IMR-90 (cell line): ENCODE results near the gene E4F1. TPM values are rescaled to one million over a fixed set of nuclear protein-coding genes. Genes with fewer than 3 reads are reported as not detected.

Experiments used
- ATAC-seq: fragments of 200-7000 bp; cut with Tn5 transposase; 2 replicates; pipeline ENCODE4 v1.9.1; 2020; ENCODE audit warnings: low read depth, mild to moderate bottlenecking, moderate library complexity
- BruUV-seq: library from RNA; stranded (reverse); fragments of 400-500 nt; replicated peaks from 2 replicates; lab custom pipeline; 2021; lab: Mats Ljungman, UMichigan
- CTCF ChIA-PET: fragments of 300-600 bp; formaldehyde crosslinking; extraction: SDS; loops from one replicate; lab custom pipeline; 2021; ENCODE audit warnings: antibody characterized with exemption; lab: Yijun Ruan, JAX
- POLR2A ChIA-PET: fragments of 300-600 bp; sonication (Branson Sonifier 250); formaldehyde crosslinking; loops from one replicate; lab custom pipeline; 2022; ENCODE audit warnings: antibody characterized with exemption; ENCODE audit not compliant: unreplicated experiment; lab: Charles Lee
- DNase-seq: peaks from one replicate; pipeline ENCODE4 v3.0.0; 2013
- H2AFZ ChIP-seq: replicated peaks from 2 replicates; pipeline ENCODE3; 2013; ENCODE audit warnings: low read length, mild to moderate bottlenecking; ENCODE audit not compliant: poor library complexity
- H2AK5ac ChIP-seq: 2 replicates; pipeline ENCODE4 v1.6.1; 2013; ENCODE audit warnings: low read depth, low read length, inconsistent platforms
- H2AK9ac ChIP-seq: replicated peaks from 2 replicates; pipeline ENCODE3; 2013; ENCODE audit warnings: mild to moderate bottlenecking, low read depth, low read length, moderate library complexity; ENCODE audit not compliant: poor library complexity
- H2BK120ac ChIP-seq: 2 replicates; pipeline ENCODE4 v1.6.1; 2013; ENCODE audit warnings: low read depth, low read length, inconsistent platforms
- H2BK15ac ChIP-seq: 3 replicates; pipeline ENCODE4 v1.6.1; 2013; ENCODE audit warnings: low read depth, low read length, inconsistent platforms
- H2BK20ac ChIP-seq: 2 replicates; pipeline ENCODE4 v1.6.1; 2013; ENCODE audit warnings: low read depth, mild to moderate bottlenecking, inconsistent platforms, low read length, moderate library complexity
- H2BK5ac ChIP-seq: 2 replicates; pipeline ENCODE4 v1.6.1; 2013; ENCODE audit warnings: mild to moderate bottlenecking, low read depth, low read length, inconsistent platforms; ENCODE audit not compliant: poor library complexity, severe bottlenecking
- H3K14ac ChIP-seq: replicated peaks from 2 replicates; pipeline ENCODE4 v1.6.1; 2013; ENCODE audit warnings: low read depth, low read length, inconsistent platforms
- H3K18ac ChIP-seq: 2 replicates; pipeline ENCODE4 v1.6.1; 2013; ENCODE audit warnings: low read depth, low read length, control low read depth
- H3K23ac ChIP-seq: 2 replicates; pipeline ENCODE4 v1.6.1; 2013; ENCODE audit warnings: low read depth, low read length, inconsistent platforms
- H3K27ac ChIP-seq: 2 replicates; pipeline ENCODE4 v1.5.1; 2013; ENCODE audit warnings: mild to moderate bottlenecking, control low read depth, low read length; ENCODE audit not compliant: insufficient read depth
- H3K27me3 ChIP-seq: 2 replicates; pipeline ENCODE4 v1.6.1; 2013; ENCODE audit warnings: low read length; ENCODE audit not compliant: control insufficient read depth, insufficient read depth
- H3K36me3 ChIP-seq: 2 replicates; pipeline ENCODE4 v1.6.1; 2013; ENCODE audit warnings: low read length, mixed read lengths; ENCODE audit not compliant: control insufficient read depth, insufficient read depth
- H3K4ac ChIP-seq: 2 replicates; pipeline ENCODE4 v1.6.1; 2013; ENCODE audit warnings: low read depth, low read length, inconsistent platforms
- H3K4me1 ChIP-seq: 2 replicates; pipeline ENCODE4 v1.6.1; 2013; ENCODE audit warnings: low read length, mixed read lengths; ENCODE audit not compliant: control insufficient read depth, insufficient read depth
- H3K4me2 ChIP-seq: 2 replicates; pipeline ENCODE4 v1.6.1; 2013; ENCODE audit warnings: low read depth, mild to moderate bottlenecking, control low read depth, low read length, moderate library complexity
- H3K4me3 ChIP-seq: 2 replicates; pipeline ENCODE4 v1.5.1; 2013; ENCODE audit warnings: low read depth, mild to moderate bottlenecking, control low read depth, low read length, moderate library complexity; ENCODE audit not compliant: insufficient read depth
- H3K56ac ChIP-seq: 2 replicates; pipeline ENCODE4 v1.6.1; 2013; ENCODE audit warnings: low read length, inconsistent platforms; ENCODE audit not compliant: insufficient read depth; ENCODE audit errors: extremely low read depth
- H3K79me1 ChIP-seq, 2 experiments: 2 replicates each; pipeline ENCODE4 v1.6.1; 2013; ENCODE audit warnings: low read length in 2 of 2, inconsistent platforms in 1 of 2, low read depth in 1 of 2
- H3K9ac ChIP-seq: 2 replicates; pipeline ENCODE4 v1.6.1; 2013; ENCODE audit warnings: low read depth, low read length, control low read depth
- H3K9me1 ChIP-seq: 2 replicates; pipeline ENCODE4 v1.6.1; 2013; ENCODE audit warnings: low read length, inconsistent platforms; ENCODE audit not compliant: insufficient read depth
- H3K9me3 ChIP-seq: 2 replicates; pipeline ENCODE4 v1.6.1; 2013; ENCODE audit warnings: low read length; ENCODE audit not compliant: control insufficient read depth, insufficient read depth
- H4K20me1 ChIP-seq: 2 replicates; pipeline ENCODE4 v1.6.1; 2013; ENCODE audit warnings: low read length, inconsistent platforms; ENCODE audit not compliant: insufficient read depth
- H4K5ac ChIP-seq: 2 replicates; pipeline ENCODE4 v1.6.1; 2013; ENCODE audit warnings: mild to moderate bottlenecking, low read depth, low read length, control low read depth
- H4K8ac ChIP-seq, 2 experiments: 2 replicates each; pipeline ENCODE4 v1.6.1; 2013; ENCODE audit warnings: low read depth in 2 of 2, low read length in 2 of 2, control low read depth in 1 of 2, inconsistent platforms in 1 of 2
- H4K91ac ChIP-seq: 2 replicates; pipeline ENCODE4 v1.6.1; 2013; ENCODE audit warnings: low read depth, low read length, inconsistent platforms; ENCODE audit not compliant: insufficient read depth
- CEBPB ChIP-seq: IDR thresholded peaks from 2 replicates; pipeline ENCODE4 v1.6.1; 2012; ENCODE audit warnings: low read depth, low read length, improper control_type of control experiment
- CHD1 ChIP-seq: IDR thresholded peaks from 2 replicates; pipeline ENCODE4 v1.6.1; 2012; ENCODE audit warnings: low read depth, low read length, improper control_type of control experiment
- CTCF ChIP-seq: conservative IDR thresholded peaks from 2 replicates; pipeline ENCODE4 v1.5.1; 2012; ENCODE audit warnings: mild to moderate bottlenecking, low read depth, low read length, improper control_type of control experiment
- ELK1 ChIP-seq: fragments of 150-350 bp; IDR thresholded peaks from 2 replicates; pipeline ENCODE4 v1.6.1; 2016; ENCODE audit warnings: low read depth, mild to moderate bottlenecking, low read length, moderate library complexity, borderline replicate concordance
- FOS ChIP-seq: fragments of 150-350 bp; IDR thresholded peaks from 2 replicates; pipeline ENCODE4 v1.6.1; 2016; ENCODE audit warnings: low read depth, low read length
- MAFK ChIP-seq: IDR thresholded peaks from 2 replicates; pipeline ENCODE4 v1.6.1; 2012; ENCODE audit warnings: low read depth, low read length, improper control_type of control experiment
- MAZ ChIP-seq: IDR thresholded peaks from 2 replicates; pipeline ENCODE4 v1.6.1; 2012; ENCODE audit warnings: low read depth, mild to moderate bottlenecking, low read length, improper control_type of control experiment, moderate library complexity, borderline replicate concordance
- NFE2L2 ChIP-seq: fragments of 150-350 bp; IDR thresholded peaks from 2 replicates; pipeline ENCODE4 v1.6.1; 2016; ENCODE audit warnings: low read depth, mild to moderate bottlenecking, low read length
- POLR2A ChIP-seq: IDR thresholded peaks from 2 replicates; pipeline ENCODE4 v1.6.1; 2012; ENCODE audit warnings: mild to moderate bottlenecking, low read depth, low read length
- RAD21 ChIP-seq: IDR thresholded peaks from 2 replicates; pipeline ENCODE4 v1.6.1; 2012; ENCODE audit warnings: low read length, improper control_type of control experiment
- RCOR1 ChIP-seq: IDR thresholded peaks from 2 replicates; pipeline ENCODE4 v1.6.1; 2012; ENCODE audit warnings: mild to moderate bottlenecking, low read length, improper control_type of control experiment; ENCODE audit not compliant: insufficient replicate concordance
- RFX5 ChIP-seq: IDR thresholded peaks from 2 replicates; pipeline ENCODE4 v1.8.0; 2012; ENCODE audit warnings: low read depth, mild to moderate bottlenecking, low read length, moderate library complexity
- SMC3 ChIP-seq: fragments of 150-350 bp; IDR thresholded peaks from 2 replicates; pipeline ENCODE4 v1.6.1; 2016; ENCODE audit warnings: low read depth, mild to moderate bottlenecking, antibody characterized with exemption, low read length, moderate library complexity
- USF2 ChIP-seq: fragments of 150-350 bp; IDR thresholded peaks from 2 replicates; pipeline ENCODE4 v1.6.1; 2017; ENCODE audit warnings: mild to moderate bottlenecking, antibody characterized with exemption, low read length, low read depth
- WGBS, 2 experiments: methylation state at CpG; one replicate each; pipeline versions ENCODE4 v1.1.5 to v1.1.7; 2013; ENCODE audit warnings: missing lambda C conversion rate in 2 of 2; ENCODE audit not compliant: insufficient read length in 1 of 2; ENCODE audit errors: extremely low coverage in 2 of 2; 5-methylcytosine and 5-hydroxymethylcytosine counted together
- dilution Hi-C: fragments of 300-500 bp; cut with HindIII; formaldehyde crosslinking; loops from one replicate; pipeline ENCODE4 v1.14.3; 2018; ENCODE audit warnings: low sequenced_read_pairs; ENCODE audit not compliant: unreplicated experiment
- in situ Hi-C: fragments of 300-500 bp; cut with MboI; formaldehyde crosslinking; loops from 3 replicates; pipeline ENCODE4 v1.14.3; 2019; ENCODE audit warnings: low sequenced_read_pairs, inconsistent platforms, mixed read lengths
- intact Hi-C: fragments of 100-400 bp; cut with micrococcal nuclease; formaldehyde crosslinking; loops from 2 replicates; pipeline ENCODE4 v1.10.0; 2022
- polyA plus RNA-seq, 3 experiments: library from polyadenylated mRNA; depleted of rRNA; stranded (reverse); fragments of >200 nt; gene quantifications; 2 replicates each; pipeline ENCODE4 v1.2.3, GENCODE V29; 2012; ENCODE audit warnings: low replicate concordance in 1 of 3
- total RNA-seq: library from RNA; depleted of rRNA; stranded (reverse); fragments of >200 nt; gene quantifications from 2 replicates; pipeline ENCODE4 v1.2.3, GENCODE V29; 2012

Gene E4F1
- total and polyA plus RNA-seq, 2 of the 4 experiments (the other 2 are of a cell fraction): 13.1 to 33.0 TPM

DNA sequence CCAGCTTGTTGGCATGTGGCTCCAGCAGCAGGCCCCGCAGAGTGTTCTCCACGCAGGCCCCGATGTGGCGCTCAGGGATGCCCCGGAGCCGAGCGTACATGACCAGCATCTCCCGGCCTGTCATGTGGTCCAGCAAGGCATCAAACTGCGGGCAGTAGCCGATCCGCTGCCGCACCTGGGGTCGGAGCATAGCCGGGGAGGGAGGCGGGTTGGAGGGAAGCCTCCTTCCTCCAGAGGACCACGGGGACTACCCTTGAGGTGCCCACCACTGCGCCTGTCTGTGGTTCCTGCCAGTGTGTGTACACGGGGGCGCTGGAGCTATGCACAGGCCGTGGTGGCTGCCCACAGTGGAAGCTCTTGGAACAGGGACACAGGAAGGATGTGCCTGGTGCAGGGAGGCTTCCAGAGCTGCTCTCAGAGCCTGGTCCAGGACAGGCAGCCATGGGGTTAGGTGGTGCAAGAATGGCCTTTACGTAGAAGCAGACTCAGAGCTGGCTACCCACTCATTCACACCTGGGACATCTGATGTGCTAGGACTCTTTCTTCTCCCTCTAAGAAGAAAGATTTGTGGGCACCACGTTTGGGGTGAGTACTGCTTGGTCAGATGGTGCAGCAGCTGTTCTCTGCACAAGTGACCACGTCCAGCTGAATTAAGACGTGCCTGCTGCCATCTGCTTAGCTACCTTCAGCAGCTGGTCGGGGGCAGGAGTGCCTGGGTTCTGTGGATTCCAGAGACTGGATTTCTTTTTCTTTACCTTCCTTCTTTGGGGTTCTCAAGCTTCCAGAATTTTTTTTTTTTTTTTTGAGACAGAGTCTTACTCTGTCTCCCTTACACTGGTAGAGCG lies 55.8 kb downstream of the E4F1 start:
- no peaks in the 10 kb centered on the region for H3K4me1 ChIP-seq
- no peak for ATAC-seq
- H3K9ac ChIP-seq: no peak overlapping the region
- H3K56ac ChIP-seq: no peak overlapping the region
- no peaks in the 10 kb centered on the region; the same call in 1 of the 2 replicates for H3K9me1 ChIP-seq
- no peak overlapping the region for H2BK15ac ChIP-seq
- no peak overlapping the region for H4K5ac ChIP-seq
- 85% methylated on average over 15 of the region's 26 CpGs; no CpG with 5 or more reads in 1 of the 2 experiments for WGBS, 2 experiments
- DNase-seq: no peak
- no peak overlapping the region for H2BK20ac ChIP-seq
- H4K20me1 ChIP-seq: no peaks in the 10 kb centered on the region
- no TSS peak for BruUV-seq
- POLR2A ChIA-PET: interaction anchor here (0.5 kb wide), 1 partner anchor 158 kb away, joined by 4 read pairs; no protein-coding TSS in a partner anchor
- H3K4ac ChIP-seq: no peak overlapping the region
- H3K18ac ChIP-seq: no peak overlapping the region
- in situ Hi-C loops (loop anchor here (10.0 kb wide), 1 partner anchor 146 kb away; the partner anchor contains the start of gene CCNF), intact Hi-C loops (no loop called here), dilution Hi-C loops (no loop called here)
- H3K23ac ChIP-seq: no peak overlapping the region
- H3K27ac ChIP-seq: no peak overlapping the region
- H3K4me2 ChIP-seq: no peak overlapping the region
- no peak overlapping the region for H2BK5ac ChIP-seq
- peaks cover 37% of the 10 kb centered on the region for H3K27me3 ChIP-seq
- H2AK5ac ChIP-seq: no peak overlapping the region
- H3K4me3 ChIP-seq: no peak overlapping the region
- H2AK9ac ChIP-seq: no peak overlapping the region
- no peak overlapping the region for H2BK120ac ChIP-seq
- no peaks in the 10 kb centered on the region for H3K79me1 ChIP-seq
- H4K91ac ChIP-seq: no peak overlapping the region
- H3K36me3 ChIP-seq: no peaks in the 10 kb centered on the region
- no peak overlapping the region for H3K14ac ChIP-seq
- H2AFZ ChIP-seq: no peak overlapping the region
- no peak overlapping the region for H4K8ac ChIP-seq
- H3K9me3 ChIP-seq: no peaks in the 10 kb centered on the region
- CTCF ChIA-PET: interaction anchor here (0.6 kb wide), 1 partner anchor 14 kb away, joined by 3 read pairs; no protein-coding TSS in a partner anchor
- TF ChIP-seq SMC3: no peak
- TF ChIP-seq POLR2A: no peak
- TF ChIP-seq MAFK: no peak
- no peak for TF ChIP-seq MAZ
- no peak for TF ChIP-seq ELK1
- TF ChIP-seq RAD21: no peak
- TF ChIP-seq CTCF: no peak
- no peak for TF ChIP-seq NFE2L2
- no peak for TF ChIP-seq RCOR1
- TF ChIP-seq USF2: no peak
- no peak for TF ChIP-seq CEBPB
- TF ChIP-seq RFX5: no peak
- TF ChIP-seq FOS: no peak
- TF ChIP-seq CHD1: no peak
